T-cell (primary cell): ENCODE data around the gene TBC1D22A. TPM values are rescaled to one million over a fixed set of nuclear protein-coding genes. Genes with fewer than 3 reads are reported as not detected.

ENCODE experiments used
- ATAC-seq, 4 experiments: fragments of 200-7000 bp in 3 of 4; fragments of 150-1000 bp in 1 of 4; cut with Tn5 transposase; replicated peaks in 1 of 4; 1 replicate in 3 of 4; 2 replicates in 1 of 4; pipeline ENCODE4 v1.10.0; 2021; ENCODE audit warnings: moderate library complexity in 3 of 4, mild to moderate bottlenecking in 2 of 4, moderate number of reproducible peaks in 1 of 4
- CTCF ChIA-PET, 2 donors: fragments of 300-600 bp; sonication (Branson Sonifier 250); formaldehyde crosslinking; loops; one replicate each; lab custom pipeline; 2022; ENCODE audit warnings: antibody characterized with exemption in 2 of 2; lab: Charles Lee
- POLR2A ChIA-PET, 2 donors: fragments of 300-600 bp; sonication (Branson Sonifier 250); formaldehyde crosslinking; loops; one replicate each; lab custom pipeline; 2022; ENCODE audit warnings: antibody characterized with exemption in 2 of 2; lab: Charles Lee
- DNase-seq, 35 experiments: peaks; one replicate each; pipeline versions ENCODE4 v3.0.0 to v3.0.0-alpha.2; 2013 to 2023
- H3K27ac ChIP-seq: one replicate; pipeline ENCODE4 v1.5.1; 2013; ENCODE audit warnings: low read length
- H3K27me3 ChIP-seq, 2 experiments: replicated peaks in 1 of 2; 1 replicate in 1 of 2; 2 replicates in 1 of 2; pipeline versions ENCODE4 v1.6.1 to v1.7.0; 2013; ENCODE audit warnings: low read length in 1 of 2, mixed read lengths in 1 of 2; ENCODE audit not compliant: control insufficient read depth in 2 of 2, insufficient read depth in 2 of 2; ENCODE audit errors: extremely low read depth in 1 of 2
- H3K36me3 ChIP-seq, 2 donors: 1 replicate in 1 of 2; 2 replicates in 1 of 2; pipeline versions ENCODE4 v1.6.1 to v1.7.0; 2013; ENCODE audit warnings: low read length in 1 of 2; ENCODE audit not compliant: control insufficient read depth in 2 of 2, insufficient read depth in 1 of 2; ENCODE audit errors: extremely low read depth in 1 of 2
- H3K4me1 ChIP-seq, 2 experiments: 1 replicate in 1 of 2; 2 replicates in 1 of 2; pipeline versions ENCODE4 v1.6.1 to v1.7.0; 2013; ENCODE audit warnings: low read length in 2 of 2, mixed read lengths in 1 of 2; ENCODE audit not compliant: insufficient read depth in 2 of 2, control insufficient read depth in 1 of 2; ENCODE audit errors: extremely low read depth in 1 of 2
- H3K4me3 ChIP-seq, 2 donors: 1 replicate in 1 of 2; 2 replicates in 1 of 2; pipeline versions ENCODE4 v1.5.1 to v1.7.0; 2013; ENCODE audit warnings: mild to moderate bottlenecking in 2 of 2, low read length in 1 of 2, moderate library complexity in 1 of 2; ENCODE audit not compliant: control insufficient read depth in 1 of 2; ENCODE audit errors: extremely low read depth in 1 of 2
- H3K9me3 ChIP-seq: 2 replicates; pipeline ENCODE4 v1.7.0; 2013
- H3K27ac Mint-ChIP-seq, 2 donors: one replicate each; pipeline ENCODE4 v1.8.0; 2020 to 2021; ENCODE audit warnings: mild to moderate bottlenecking in 2 of 2, mixed read lengths in 2 of 2
- H3K27me3 Mint-ChIP-seq, 2 donors: one replicate each; pipeline ENCODE4 v1.8.0; 2021 to 2022; ENCODE audit warnings: mixed read lengths in 2 of 2
- H3K36me3 Mint-ChIP-seq: one replicate; pipeline ENCODE4 v1.8.0; 2021; ENCODE audit warnings: mixed read lengths
- H3K4me1 Mint-ChIP-seq, 3 donors: one replicate each; pipeline ENCODE4 v1.8.0; 2020 to 2022; ENCODE audit warnings: mixed read lengths in 3 of 3, mild to moderate bottlenecking in 1 of 3
- H3K4me3 Mint-ChIP-seq, 3 donors: one replicate each; pipeline ENCODE4 v1.8.0; 2020 to 2022; ENCODE audit warnings: mild to moderate bottlenecking in 3 of 3, mixed read lengths in 3 of 3, moderate library complexity in 3 of 3
- H3K9me3 Mint-ChIP-seq, 3 donors: one replicate each; pipeline ENCODE4 v1.8.0; 2020 to 2022; ENCODE audit warnings: mixed read lengths in 3 of 3
- WGBS: methylation state at CpG from one replicate; pipeline ENCODE4 v1.1.5; 2013; ENCODE audit warnings: missing lambda C conversion rate; ENCODE audit not compliant: insufficient coverage; 5-methylcytosine and 5-hydroxymethylcytosine counted together
- total RNA-seq, 35 experiments: library from RNA in 6 of 35; stranded (reverse) in 6 of 35; fragments of 120-200 nt in 1 of 35; gene quantifications; one replicate each; pipeline versions ENCODE4 v1.2.1 to v1.2.4 and lab custom pipeline; 2013 to 2026

Gene TBC1D22A
- total RNA-seq, 5 donors from 2014 or later (not counting 1 experiment from before 2014, with no cell fraction given), result 38.3 to 67.8 (median 57.7) TPM

DNA sequence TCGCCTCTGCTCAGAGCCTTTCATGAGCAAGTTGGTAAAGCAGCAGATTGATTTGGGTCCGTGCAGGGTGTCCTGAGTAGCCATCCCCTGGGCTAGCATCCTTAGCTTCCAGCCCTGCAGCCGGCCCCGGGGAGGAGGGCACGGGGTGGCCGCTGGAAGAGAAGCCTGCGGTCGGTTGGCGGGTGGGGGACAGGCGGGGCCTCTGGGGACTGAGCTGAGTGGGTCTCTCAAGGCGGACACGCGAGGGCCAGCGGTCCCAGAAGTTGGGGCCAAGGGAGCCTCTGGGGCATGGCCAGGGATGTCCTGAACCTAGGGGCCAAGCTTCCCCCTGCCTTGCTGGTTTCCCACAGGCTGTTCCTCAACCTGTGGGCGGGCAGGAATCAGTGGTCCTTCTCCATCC, 143.0 kb downstream of the TBC1D22A start:
- Histone ChIP-seq H3K9me3 (no peaks in the 10 kb centered on the region), H3K27me3 (no peaks in the 10 kb centered on the region), H3K4me3 (no peak overlapping the region), H3K36me3 (peaks cover 7 to 14% of the 10 kb centered on the region in 2 donors), H3K4me1 (no peaks in the 10 kb centered on the region), H3K27ac (no peak overlapping the region)
- Mint-ChIP-seq H3K9me3 (no peaks in the 10 kb centered on the region), H3K27me3 (no peaks in the 10 kb centered on the region), H3K4me3 (no peak overlapping the region), H3K4me1 (peaks cover 5 to 20% (median 9%) of the 10 kb centered on the region in 3 donors), H3K36me3 (peaks cover 25% of the 10 kb centered on the region), H3K27ac (no peak overlapping the region)
- ATAC-seq, result no peak
- ChIA-PET CTCF (no interaction called here), POLR2A (no interaction called here)
- WGBS, result 97% methylated on average over 14 of the region's 15 CpGs
- no peak for DNase-seq

DNA sequence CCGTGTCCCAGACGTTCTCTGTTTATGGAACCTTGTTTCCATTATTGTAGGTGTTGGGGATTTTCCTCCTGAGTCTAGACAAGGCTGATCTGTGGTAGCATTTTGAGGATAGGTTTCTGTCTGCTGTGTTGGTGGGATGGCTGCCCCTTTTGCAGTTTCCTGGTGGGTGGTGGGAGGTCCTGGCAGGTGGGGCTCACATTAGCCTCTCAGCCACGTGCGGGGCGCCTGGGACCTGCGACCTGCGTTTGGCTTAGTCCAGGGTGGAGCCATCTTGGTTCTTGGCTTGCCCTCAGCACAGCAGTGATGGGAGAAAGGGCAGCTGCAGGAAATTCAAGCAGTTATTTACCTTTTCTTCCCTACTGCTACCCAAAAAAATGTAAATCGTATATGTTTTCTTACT, 143.4 kb downstream of the TBC1D22A start:
- Histone ChIP-seq H3K27ac (no peak overlapping the region), H3K9me3 (no peaks in the 10 kb centered on the region), H3K4me3 (no peak overlapping the region), H3K36me3 (peaks cover 7 to 14% of the 10 kb centered on the region in 2 donors), H3K4me1 (no peaks in the 10 kb centered on the region), H3K27me3 (no peaks in the 10 kb centered on the region)
- no peak overlapping the region for H3K27ac Mint-ChIP-seq
- H3K4me1 Mint-ChIP-seq, result peaks cover 5 to 20% (median 7%) of the 10 kb centered on the region in 3 donors
- no peaks in the 10 kb centered on the region for H3K27me3 Mint-ChIP-seq
- CTCF ChIA-PET, result no interaction called here
- H3K36me3 Mint-ChIP-seq, result peaks cover 23% of the 10 kb centered on the region
- DNase-seq (no peak), ATAC-seq (no peak)
- H3K4me3 Mint-ChIP-seq, result no peak overlapping the region
- POLR2A ChIA-PET, result no interaction called here
- H3K9me3 Mint-ChIP-seq, result no peaks in the 10 kb centered on the region
- WGBS, result 93% methylated on average over 3 of the region's 8 CpGs

DNA sequence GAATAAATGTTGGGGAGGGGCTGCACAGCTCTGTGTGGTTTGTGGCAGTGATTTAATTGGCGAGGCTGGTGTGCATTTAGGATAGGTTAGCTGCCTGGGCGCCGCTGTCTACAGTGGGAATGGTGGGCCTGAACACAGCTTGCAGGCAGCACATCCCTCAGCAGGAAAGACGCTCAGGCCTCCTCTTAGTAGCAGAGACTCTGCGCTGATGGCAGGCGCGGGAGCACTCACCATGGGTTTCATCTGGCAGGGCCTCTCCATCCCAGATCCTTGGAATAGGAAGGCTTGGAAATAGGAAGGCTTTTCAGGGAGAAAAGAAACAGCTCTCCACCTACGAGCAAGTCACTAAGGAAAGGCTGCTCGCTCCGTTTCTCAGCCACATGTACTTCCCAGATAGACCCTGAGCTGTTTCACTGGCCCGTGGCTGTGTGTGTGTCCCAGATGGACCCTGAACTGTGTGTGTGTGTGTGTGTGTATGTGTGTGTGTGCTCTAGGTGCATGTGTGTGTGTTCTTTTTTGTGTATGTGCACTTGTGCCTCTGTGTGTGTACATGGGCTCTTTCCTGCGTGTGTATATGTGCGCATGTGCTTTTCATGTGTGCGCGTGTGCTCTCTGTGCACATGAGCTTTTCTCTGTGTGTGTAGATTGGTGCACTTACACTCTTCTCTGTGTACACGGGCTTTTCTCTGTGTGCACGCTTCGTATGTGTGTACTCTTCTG, 144.0 kb downstream of the TBC1D22A start:
- Histone ChIP-seq H3K9me3 (no peaks in the 10 kb centered on the region), H3K4me3 (no peak overlapping the region), H3K27me3 (no peaks in the 10 kb centered on the region), H3K4me1 (no peaks in the 10 kb centered on the region), H3K27ac (no peak overlapping the region), H3K36me3 (peaks cover 7 to 16% of the 10 kb centered on the region in 2 donors)
- DNase-seq, result no peak
- 93% methylated on average over 12 of the region's 18 CpGs for WGBS
- H3K27me3 Mint-ChIP-seq, result no peaks in the 10 kb centered on the region
- ChIA-PET CTCF (interaction anchor here in 1 of 2 donors (0.6 kb wide), 1 partner anchor 791 kb away, joined by 3 read pairs; no protein-coding TSS in a partner anchor), POLR2A (no interaction called here)
- H3K9me3 Mint-ChIP-seq, result no peaks in the 10 kb centered on the region
- no peak overlapping the region for H3K4me3 Mint-ChIP-seq
- no peak overlapping the region for H3K27ac Mint-ChIP-seq
- peaks cover 5 to 14% (median 7%) of the 10 kb centered on the region in 3 donors for H3K4me1 Mint-ChIP-seq
- peaks cover 23% of the 10 kb centered on the region for H3K36me3 Mint-ChIP-seq
- no peak for ATAC-seq

DNA sequence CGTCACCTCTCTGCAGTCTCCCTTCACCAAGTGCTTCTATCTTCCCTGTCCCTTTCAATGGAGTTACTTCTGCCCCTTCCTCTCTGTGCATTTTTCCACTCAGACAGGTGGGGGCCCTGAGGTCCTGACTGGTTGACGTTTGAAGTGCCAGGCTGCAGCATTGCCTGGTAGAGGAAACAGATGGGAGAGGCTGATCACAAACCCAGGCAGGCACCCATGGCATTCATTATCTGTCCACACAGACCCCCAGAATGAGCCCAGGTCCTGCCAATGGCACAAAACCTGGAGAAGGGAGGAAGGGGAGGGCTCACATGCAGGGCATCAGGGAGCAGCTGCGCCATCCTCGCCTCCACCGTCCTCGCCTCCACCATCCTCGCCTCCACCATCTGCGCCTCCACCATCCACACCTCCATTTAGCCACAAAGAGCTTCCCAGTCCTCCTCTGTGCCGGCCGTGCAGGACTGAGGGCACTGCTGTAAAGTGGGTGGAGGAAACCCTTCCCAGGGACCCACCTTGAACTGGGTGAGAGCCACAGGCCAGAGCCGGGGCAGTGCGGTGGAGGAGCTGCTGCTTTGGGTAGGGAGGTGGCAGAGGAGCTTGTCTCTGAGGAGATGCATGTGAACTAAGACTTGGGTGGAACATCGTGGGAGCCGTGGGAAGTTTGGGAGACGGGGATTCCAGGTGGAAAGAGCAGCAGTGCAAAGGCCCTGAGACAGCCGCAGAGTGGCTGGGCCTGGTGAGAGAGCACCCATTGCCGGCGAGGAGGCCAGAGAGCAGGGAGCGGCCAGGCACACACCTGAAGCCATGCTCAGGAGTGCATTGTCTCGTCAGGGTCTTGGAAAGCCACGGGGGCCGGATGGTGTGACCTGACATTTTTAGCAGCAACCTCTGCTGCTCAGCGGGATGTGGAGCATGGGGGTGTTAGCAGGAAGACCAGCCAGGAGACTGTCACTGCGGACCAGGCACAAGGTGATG, 145.1 kb downstream of the TBC1D22A start:
- Histone ChIP-seq H3K36me3 (peaks cover 7 to 18% of the 10 kb centered on the region in 2 donors), H3K27me3 (no peaks in the 10 kb centered on the region), H3K4me1 (no peaks in the 10 kb centered on the region), H3K27ac (no peak overlapping the region), H3K4me3 (no peak overlapping the region), H3K9me3 (no peaks in the 10 kb centered on the region)
- 91% methylated on average over 15 of the region's 24 CpGs for WGBS
- ChIA-PET POLR2A (no interaction called here), CTCF (no interaction called here)
- no peak overlapping the region for H3K4me3 Mint-ChIP-seq
- peaks cover 2 to 11% (median 7%) of the 10 kb centered on the region in 3 donors for H3K4me1 Mint-ChIP-seq
- DNase-seq, result no peak
- no peaks in the 10 kb centered on the region for H3K27me3 Mint-ChIP-seq
- H3K27ac Mint-ChIP-seq, result no peak overlapping the region
- ATAC-seq, result no peak
- peaks cover 23% of the 10 kb centered on the region for H3K36me3 Mint-ChIP-seq
- H3K9me3 Mint-ChIP-seq, result no peaks in the 10 kb centered on the region

DNA sequence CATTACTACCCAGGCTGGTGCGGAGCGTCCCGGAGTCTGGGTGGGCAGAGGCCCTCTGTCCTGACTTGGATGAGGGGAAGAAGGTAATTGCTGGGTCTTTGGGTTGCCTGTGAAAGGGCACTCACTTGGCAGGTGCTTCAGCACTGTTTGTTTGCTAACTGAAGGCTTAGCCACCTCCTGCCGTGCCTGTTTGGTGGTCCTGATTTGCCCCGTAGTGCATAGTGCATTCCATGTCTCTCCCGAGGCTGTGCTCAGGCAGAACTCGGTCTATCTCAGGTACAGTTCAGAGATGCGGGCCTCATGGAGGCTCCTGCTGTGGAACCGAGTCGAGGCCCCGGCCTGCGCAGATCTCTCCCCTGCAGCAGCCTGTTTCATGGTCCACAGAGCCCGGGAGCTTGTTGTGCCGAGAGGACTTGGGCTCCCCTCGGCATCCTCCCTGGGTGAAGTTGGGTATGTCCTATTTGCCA, 146.2 kb downstream of the TBC1D22A start:
- Mint-ChIP-seq H3K27ac (no peak overlapping the region), H3K9me3 (no peaks in the 10 kb centered on the region)
- POLR2A ChIA-PET, result no interaction called here

DNA sequence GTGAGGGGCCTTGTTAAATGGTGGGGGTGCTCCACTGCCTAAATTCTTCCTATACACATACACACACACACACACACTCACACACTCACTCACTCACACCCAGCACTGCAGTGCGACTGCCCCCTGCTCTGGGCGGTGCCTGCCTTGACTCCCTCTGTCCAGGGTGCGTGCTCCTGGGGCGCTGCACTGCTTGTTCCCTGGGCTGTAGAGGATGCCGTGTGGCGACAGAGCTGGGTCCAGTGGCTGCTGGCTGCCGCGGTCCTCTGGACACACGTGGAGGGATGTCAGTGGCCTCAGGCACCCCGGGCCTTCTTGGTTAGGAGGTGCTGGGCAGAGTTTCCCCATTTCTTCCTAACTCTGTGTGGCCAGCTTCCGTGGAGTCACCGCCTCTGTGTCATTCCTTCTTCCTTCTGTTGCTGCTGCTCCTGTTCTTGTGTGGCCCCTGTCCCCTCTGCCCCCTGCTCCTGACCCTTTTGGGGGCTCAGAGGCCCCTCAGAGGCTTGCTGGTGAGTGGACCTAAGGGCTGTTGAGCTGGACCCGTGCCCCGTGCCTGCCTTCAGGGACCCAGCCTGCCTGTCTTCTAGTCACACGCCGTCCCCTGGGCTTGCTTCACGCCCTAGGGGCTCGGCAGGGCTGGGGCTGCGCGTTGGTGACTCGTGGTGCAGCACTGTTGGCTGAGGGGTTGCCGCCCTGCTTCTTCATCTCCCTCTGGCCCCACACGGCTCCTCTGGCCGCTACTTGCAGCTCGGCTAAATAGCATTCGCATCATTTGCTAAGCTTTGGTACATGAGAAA, 147.0 kb downstream of the TBC1D22A start:
- Histone ChIP-seq H3K36me3 (peaks cover 7 to 16% of the 10 kb centered on the region in 2 donors), H3K9me3 (no peaks in the 10 kb centered on the region), H3K4me3 (no peak overlapping the region), H3K27me3 (no peaks in the 10 kb centered on the region), H3K27ac (no peak overlapping the region), H3K4me1 (no peaks in the 10 kb centered on the region)
- ChIA-PET POLR2A (no interaction called here), CTCF (no interaction called here)
- DNase-seq (no peak), ATAC-seq (no peak)
- H3K4me3 Mint-ChIP-seq, result no peak overlapping the region
- peaks cover 2 to 11% (median 7%) of the 10 kb centered on the region in 3 donors for H3K4me1 Mint-ChIP-seq
- H3K27me3 Mint-ChIP-seq, result no peaks in the 10 kb centered on the region
- WGBS, result 97% methylated on average over 22 of the region's 26 CpGs
- H3K27ac Mint-ChIP-seq, result no peak overlapping the region
- H3K9me3 Mint-ChIP-seq, result no peaks in the 10 kb centered on the region
- peaks cover 34% of the 10 kb centered on the region for H3K36me3 Mint-ChIP-seq

More for the DNA sequence above, 146.2 kb downstream of the TBC1D22A start:
- H3K36me3 ChIP-seq, result peaks cover 7 to 15% of the 10 kb centered on the region in 2 donors
- ATAC-seq, result no peak
- no peak overlapping the region for H3K27ac ChIP-seq
- H3K4me3 ChIP-seq, result no peak overlapping the region
- H3K4me3 Mint-ChIP-seq, result no peak overlapping the region
- peaks cover 0 to 11% (median 7%) of the 10 kb centered on the region in 3 donors for H3K4me1 Mint-ChIP-seq
- no peak for DNase-seq
- WGBS, result 95% methylated on average over 11 of the region's 15 CpGs
- no peaks in the 10 kb centered on the region for H3K27me3 ChIP-seq
- no peaks in the 10 kb centered on the region for H3K4me1 ChIP-seq
- H3K36me3 Mint-ChIP-seq, result peaks cover 28% of the 10 kb centered on the region
- no peaks in the 10 kb centered on the region for H3K9me3 ChIP-seq
- H3K27me3 Mint-ChIP-seq, result no peaks in the 10 kb centered on the region
- CTCF ChIA-PET, result no interaction called here
